Measurements from ENCODE around the gene DEPDC7.

DNA sequence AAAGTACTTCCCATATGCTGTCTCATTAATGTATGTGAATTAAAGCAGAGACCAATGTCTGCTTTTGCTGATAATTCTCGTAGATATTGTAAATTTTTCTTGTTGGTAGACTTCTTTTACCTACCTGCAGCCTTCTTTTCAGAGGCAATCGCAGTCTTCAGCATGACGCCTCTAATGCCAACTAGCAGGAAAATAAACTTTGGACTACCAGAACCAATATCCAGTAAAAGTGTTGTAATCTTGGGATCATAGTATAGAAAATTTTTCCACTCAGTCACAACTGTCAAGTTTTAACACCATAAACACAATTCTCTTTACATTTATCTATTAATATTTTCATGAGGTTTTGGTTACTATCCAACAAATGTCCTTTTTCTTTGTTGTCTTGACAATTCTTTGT is 2.3 kb downstream of the DEPDC7 start:
- TF ChIP-seq ELF4 (IDR thresholded peaks at IDR 0.05) (no peak), TARDBP (IDR thresholded peaks at IDR 0.05) (no peak), SUZ12 (IDR thresholded peaks at IDR 0.05) (no peak), FOXA1 (IDR thresholded peaks at IDR 0.05) (no peak), FOXK2 (IDR thresholded peaks at IDR 0.05) (no peak), SP1 (IDR thresholded peaks at IDR 0.05) (no peak), ARNT (IDR thresholded peaks at IDR 0.05) (no peak), BHLHE40 (IDR thresholded peaks at IDR 0.05; ENCODE audit: borderline replicate concordance) (no peak), L3MBTL2 (conservative IDR thresholded peaks at IDR 0.05) (no peak), NFRKB (IDR thresholded peaks at IDR 0.05) (no peak)
- TF ChIP-seq, protein P1, sequence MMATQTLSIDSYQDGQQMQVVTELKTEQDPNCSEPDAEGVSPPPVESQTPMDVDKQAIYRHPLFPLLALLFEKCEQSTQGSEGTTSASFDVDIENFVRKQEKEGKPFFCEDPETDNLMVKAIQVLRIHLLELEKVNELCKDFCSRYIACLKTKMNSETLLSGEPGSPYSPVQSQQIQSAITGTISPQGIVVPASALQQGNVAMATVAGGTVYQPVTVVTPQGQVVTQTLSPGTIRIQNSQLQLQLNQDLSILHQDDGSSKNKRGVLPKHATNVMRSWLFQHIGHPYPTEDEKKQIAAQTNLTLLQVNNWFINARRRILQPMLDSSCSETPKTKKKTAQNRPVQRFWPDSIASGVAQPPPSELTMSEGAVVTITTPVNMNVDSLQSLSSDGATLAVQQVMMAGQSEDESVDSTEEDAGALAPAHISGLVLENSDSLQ (IDR thresholded peaks at IDR 0.05): no peak

Data from HEK293T (cell line).